Endometrium (tissue), 2 donors: Measurements from ENCODE around the gene SETD5.
"Not testable (repeated sequence)": the region's sequence is repeated elsewhere in the genome, so short reads cannot be mapped to it uniquely, and the experiment has no call there.

ENCODE experiments used
- FAIRE-seq: peaks from 2 replicates; lab custom pipeline; 2012; peaks lifted over from hg19 to GRCh38; lab: Jason Lieb, UNC
- donor health status: control.
- donor health status: control.

Gene SETD5

DNA sequence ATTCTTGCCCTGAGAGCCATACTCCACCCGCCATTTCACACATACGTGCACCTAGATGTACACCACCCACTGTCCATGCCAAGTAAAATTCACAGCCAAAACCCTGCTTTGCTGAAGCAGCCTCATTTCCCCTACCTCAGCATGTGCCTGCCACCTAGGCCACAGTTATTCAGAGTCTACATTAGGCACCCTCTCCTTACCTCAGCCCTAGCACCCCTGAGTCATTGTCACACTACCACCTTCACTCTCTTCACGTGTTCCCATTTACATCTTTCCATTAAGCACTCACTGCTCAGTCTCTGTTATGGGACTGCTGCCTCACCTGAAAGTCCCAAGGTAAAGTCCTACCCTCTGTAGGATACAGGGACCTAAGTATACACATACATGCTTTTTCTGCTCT is 70.0 kb downstream of the SETD5 start:
- FAIRE-seq = no peak

DNA sequence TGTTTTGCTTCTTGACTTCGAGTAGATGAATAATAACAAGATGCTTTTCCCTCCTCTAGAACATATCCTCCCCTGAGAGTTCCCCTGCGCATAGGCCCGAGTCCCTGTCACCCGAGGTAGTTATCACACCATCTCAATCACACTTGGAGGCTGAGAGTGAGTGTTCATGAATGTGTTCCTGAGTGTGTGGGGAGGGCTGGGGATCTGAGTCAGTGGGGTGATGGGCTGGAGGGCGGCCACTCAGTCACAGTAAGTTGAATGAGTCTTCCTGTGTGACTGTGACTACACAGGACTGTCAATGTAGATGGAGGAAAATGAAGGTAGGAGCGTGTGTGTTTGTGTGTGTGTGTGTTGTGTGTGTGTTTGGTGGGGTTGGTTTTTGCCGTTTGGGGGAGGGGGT is 71.0 kb downstream of the SETD5 start:
- FAIRE-seq = no peak

DNA sequence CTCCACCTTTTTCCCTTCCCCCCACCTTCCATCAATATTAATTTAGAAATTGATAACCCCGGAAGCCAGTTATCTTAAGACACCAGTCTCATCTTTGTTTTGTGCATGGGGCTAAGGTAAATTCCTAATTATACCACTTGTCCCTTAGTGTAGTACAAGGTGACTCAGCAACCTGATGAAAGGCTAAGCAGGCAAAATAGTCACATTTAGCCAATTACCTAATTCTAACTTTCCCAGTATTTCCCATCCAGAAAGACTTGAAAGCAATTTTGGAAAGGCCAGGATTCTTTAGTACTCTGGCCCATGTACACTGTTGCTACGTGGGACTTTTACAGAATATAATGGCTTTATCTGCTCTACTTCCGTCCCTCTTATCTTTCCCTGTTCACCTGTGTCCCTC is 72.6 kb downstream of the SETD5 start:
- FAIRE-seq = no peak

DNA sequence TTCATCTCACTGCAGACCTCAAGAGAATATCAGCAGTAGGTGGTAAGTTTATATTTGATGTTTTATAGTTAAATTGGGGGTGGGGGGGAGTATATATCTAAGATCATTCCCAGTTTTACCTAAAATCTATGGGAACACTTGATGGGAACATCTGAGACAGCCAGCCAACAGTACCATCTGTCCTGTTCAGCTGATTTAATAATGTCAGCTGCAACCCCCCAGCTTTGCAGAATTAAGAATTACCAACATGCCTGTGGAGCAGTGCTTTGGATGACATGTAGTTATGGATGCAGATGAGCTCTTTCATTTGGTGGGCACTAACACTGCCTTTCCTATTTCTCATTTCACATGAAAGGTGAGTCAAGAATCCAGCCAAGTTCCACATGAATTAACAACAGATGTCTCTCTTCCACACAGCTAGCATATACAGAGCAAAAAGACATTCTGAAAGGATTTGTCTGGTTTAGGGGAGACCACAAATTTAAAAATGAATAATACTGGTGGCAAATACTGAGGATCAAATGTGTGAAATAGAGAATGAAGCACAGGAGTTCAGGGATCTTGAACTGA is 76.2 kb downstream of the SETD5 start:
- no peak for FAIRE-seq

DNA sequence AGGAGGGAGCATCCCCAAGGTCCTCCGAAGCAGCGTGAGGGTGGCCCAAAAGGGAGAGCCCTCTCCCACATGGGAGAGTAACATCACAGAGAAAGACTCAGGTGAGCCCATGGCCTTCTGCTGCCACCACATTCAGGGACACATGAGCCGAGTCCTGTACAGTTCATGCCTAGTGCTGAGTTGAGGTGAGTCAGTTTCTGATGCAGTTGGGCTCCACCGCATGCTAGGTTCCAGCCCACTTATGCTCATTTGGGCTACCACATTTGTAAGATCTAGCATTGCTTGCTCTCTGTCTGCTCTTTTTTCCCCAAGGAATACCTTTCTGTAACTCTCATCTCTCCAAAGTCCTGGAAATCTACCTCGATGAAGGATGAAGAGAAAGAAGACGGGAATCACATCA is 77.1 kb downstream of the SETD5 start:
- no peak for FAIRE-seq

DNA sequence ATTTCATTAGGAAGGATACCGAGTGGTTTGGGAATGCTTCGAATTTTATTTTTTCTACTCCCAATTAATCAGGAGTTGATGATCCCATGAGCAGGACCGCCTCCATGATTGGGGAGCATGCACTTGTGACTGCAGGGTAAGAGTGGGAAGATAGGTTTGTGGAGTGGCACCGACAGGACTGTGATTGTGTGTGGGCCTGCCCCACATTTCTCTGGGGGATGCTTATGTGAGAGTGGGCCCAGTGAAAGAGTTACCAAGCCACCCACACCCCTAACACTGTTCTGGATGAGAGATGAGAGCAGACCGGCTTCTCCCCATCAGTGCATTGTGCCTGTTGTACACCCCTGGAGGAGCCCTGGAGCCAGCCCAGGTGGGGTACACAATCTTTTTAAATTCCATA is 79.5 kb downstream of the SETD5 start:
- FAIRE-seq = no peak

DNA sequence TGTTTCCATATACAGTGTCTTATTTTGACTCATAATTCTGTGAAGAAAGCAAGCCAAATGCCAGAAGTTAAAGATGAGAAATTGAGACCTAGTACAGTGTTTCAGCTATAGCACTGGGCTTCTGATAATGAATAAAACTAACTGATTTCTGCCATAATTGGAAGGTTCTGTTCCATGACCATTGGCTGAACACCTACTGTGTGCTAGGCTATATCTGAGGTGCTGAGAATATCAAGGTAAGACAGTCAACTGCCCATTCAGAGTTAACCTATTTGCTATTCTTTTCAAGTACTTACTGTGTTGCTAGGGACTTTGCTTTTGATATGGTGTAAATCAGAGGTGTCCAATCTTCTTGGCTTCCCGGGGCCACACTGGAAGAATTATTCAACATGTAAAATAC is 82.8 kb downstream of the SETD5 start:
- no peak for FAIRE-seq

DNA sequence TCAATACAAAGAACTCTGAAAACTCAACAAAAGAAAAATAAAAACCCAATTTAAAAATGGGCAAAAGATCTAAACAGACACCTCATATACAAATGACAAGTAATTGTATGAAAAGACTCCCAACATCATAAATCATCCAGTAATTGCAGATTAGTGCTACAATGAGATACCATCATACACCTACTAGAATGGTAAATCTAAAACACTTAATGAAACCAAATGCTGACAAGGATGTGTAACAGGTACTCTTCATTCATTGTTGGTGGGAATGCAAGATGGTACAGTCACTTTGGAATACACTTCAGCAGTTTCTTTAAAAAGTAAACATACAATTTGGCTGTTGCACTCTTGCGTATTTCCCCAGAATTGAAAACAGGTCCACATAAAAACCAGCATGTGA is 87.8 kb downstream of the SETD5 start:
- FAIRE-seq = no peak

DNA sequence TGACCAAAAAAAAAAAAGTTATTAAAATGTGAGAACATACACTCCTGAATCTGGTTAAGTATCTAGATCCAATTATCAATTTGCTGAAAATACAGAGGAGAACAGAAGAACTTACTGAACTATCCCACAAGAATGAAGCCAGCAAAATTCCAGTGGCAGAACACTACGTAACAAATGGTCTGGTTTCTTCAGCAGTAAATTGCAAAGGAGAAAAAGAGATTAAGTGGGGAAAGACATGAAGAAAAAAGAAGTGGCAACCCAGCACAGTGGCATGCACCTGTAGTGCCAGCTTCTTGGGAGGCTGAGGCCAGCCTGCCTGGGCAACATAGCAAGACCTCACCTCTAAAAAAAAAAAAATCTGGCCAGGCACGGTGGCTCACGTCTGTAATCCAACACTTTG is 94.1 kb downstream of the SETD5 start:
- FAIRE-seq = no peak

DNA sequence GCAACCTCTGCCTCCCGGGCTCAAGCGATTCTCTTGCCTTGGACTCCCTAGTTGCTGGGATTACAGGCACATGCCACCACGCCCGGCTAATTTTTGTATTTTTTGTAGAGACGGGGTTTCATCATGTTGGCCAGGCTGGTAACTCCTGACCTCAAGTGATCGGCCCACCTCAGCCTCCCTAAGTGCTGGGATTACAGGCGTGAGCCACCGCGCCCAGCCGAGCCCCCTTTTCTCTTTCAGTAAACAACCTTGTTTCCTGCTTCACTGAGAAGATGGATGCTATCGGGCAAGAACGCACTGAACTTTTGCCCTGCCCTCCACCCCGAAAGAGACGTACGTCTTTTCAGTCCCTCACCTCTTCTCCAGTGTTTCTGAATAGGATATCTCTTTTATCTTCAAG is 96.6 kb downstream of the SETD5 start:
- not testable (repeated sequence) for FAIRE-seq

DNA sequence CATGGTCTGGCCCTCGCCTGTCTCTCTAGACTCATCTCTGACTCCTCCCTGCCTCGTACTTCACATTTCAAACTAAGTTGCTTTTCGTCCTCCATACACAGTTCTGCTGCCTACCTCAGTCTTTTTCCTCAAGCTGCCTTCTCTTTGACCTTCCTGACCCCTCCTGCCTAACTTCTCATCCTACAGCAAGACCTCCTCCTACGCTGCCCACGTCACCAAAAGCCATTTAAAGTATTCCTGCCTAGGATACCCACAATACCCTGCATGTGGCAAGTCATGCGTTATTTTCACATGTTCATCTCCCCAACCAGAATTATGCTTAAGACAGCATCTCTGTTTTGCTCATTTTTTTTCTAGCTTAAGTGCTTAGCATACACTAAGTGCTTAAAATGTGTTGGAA is 99.5 kb downstream of the SETD5 start:
- FAIRE-seq = no peak

DNA sequence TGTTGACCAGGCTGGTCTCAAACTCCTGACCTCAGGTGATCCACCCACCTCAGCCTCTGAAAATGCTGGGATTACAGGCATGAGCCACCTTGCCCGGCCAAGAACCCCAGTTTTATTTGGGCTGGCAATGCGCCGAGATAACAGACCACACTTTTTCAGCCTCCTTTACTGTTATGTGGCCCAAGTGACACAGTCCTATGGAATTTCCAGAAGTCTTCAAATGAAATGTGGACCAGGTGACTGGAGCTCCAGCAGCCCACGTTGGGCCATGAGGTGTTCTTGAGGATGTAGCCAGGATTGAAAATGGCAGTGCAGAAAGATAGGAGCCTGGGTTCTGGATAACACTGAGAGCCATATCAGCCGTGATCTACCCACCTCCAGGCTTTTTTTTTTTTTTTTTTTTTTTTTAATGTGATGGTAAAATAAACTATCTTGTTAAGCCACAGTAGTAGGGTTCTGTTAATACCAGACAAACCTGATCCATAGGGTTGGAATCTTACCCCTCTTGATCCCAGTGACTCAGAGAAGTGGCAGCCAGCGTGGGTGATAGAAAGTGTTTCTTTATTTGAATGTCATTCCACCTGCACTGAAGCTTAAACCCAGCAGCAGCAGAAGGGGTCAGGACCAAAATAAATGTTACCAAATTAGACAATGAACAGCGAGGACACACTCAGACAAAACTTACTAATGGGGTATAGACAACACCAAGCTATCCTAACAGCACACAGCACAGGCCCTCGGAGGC is 100.6 kb downstream of the SETD5 start:
- FAIRE-seq = no peak

DNA sequence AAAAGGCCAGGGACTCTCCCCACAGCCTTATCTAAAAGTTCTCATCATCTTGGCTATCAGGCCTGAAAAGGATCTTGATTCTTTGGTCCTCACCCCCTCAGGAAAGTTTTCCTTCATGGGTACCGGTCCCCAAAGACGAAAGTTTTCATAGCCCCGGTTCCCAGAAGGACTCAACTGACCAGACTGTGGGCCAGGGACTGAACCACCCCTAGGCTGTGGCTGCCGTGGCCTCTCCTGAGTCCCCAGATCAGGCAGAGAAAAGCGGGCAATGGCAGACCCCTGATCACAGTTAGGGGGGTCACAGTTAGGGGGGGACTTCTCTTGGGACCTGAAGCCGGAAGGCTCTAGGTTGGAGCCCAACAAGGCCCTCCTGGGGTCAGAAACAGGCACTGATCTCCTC is 101.4 kb downstream of the SETD5 start:
- FAIRE-seq = no peak

DNA sequence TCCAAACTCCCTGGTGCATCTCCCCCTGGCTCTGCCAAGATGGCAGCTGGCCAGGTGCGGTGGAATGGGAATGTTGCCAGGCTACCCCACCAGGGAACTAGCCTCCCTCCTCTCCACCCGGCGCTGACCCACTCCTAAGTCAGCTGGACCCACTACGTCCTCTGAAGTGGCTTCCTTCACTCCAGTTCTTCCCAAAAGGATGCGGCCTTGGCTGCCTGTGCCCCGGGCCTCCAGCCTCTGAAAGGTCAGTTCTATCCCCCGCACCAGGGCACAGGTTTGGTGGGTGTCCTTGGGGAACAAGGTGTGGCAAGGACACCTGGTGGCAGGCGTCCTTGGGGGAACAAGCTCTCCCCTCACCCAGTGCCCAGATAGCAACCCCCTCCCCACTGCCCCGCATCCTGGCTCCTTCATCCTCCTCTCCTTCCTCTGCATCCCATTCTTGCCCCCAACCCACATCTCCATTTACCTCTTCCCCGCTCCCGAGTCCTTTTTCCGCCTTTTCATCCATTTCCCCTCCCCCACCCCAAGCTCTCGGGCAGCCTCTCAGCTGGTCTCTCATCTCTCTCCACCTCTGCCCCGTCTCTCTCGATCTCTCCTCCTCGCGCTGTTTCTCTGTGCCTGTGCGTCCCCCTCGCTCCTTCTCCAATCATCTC is 102.2 kb downstream of the SETD5 start:
- no peak for FAIRE-seq

DNA sequence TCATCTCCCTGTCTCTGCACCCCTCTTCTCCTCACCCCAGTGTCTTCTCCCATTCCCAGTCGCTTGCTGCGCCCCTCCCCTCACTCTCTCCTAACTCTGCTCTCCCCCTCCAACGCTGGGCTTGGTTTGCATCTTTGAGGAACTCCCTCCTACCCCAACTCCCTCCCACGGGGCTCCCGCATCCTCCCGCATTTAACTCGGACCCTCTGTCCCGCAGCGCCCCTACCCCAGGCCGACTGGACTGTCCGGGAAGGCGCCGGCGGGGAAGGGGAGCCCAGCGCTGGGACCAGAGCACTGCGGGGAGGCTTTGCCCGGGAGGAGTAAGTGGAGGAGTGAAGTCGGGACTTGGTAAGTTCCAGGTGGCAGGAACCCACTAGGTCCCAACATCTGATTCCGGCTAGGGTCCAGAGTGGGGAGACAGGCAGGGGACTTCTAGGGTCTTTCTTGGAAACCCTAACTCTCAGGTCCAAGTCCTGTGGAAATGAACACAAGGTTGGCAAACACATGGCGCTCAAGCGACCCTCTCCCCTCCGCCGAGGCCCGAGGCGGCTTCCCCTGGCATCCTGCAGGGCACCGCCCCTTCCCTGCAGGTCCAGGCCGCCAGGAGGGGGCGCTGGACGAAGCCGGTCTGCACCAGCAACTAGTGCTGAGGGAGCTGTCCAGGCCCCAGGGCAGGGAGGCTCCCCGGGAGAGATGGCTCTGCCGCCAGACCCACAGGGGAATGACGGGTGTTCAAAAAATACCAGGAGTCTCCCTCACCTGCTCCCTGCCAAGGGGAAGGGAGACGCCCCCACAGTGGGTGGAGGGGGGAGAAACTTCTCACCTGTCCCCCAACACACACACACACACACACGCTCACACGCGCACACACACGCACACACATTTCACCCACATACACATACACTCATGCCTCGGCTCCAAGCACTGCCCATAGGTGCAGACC is 103.0 kb downstream of the SETD5 start:
- no peak for FAIRE-seq

DNA sequence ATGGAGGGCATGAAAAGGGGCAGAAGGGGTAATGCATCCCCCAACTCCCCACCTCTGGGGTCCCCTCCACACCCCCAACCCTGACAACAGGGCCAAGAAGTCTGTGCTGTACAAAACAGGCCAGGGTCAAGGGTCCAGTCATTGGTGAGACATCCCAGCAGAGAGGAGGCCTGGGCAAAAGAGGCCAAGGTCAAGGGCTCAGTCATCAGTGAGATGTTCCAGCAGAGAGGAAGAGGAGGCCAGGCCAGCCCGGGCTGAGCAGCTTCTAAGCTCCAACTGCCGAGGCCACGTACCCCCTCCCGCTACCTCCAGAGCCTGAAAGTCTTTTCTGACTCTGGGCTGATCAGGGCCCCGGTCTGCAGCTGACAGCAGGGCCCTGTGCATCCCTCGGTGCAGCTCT is 103.8 kb downstream of the SETD5 start:
- FAIRE-seq = no peak

DNA sequence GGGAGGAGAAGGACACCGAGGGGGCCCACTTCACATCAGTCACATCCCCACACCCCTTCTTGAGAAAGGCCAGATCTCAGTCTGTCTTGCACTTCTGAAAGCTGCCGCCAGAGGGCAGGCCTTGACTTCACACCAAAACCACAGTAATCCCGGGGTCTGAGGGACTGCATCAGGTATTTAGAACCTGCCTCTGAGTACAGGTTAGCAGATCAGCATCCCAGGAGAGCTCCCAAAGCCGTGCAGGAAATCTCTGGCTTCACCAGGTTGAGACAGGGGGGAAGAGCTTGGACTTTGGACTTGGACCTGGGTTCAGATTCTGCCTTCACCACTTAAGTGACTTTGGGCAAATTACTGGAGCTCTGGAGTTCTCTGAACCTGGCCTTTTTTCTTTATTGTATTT is 105.9 kb downstream of the SETD5 start:
- FAIRE-seq = no peak

DNA sequence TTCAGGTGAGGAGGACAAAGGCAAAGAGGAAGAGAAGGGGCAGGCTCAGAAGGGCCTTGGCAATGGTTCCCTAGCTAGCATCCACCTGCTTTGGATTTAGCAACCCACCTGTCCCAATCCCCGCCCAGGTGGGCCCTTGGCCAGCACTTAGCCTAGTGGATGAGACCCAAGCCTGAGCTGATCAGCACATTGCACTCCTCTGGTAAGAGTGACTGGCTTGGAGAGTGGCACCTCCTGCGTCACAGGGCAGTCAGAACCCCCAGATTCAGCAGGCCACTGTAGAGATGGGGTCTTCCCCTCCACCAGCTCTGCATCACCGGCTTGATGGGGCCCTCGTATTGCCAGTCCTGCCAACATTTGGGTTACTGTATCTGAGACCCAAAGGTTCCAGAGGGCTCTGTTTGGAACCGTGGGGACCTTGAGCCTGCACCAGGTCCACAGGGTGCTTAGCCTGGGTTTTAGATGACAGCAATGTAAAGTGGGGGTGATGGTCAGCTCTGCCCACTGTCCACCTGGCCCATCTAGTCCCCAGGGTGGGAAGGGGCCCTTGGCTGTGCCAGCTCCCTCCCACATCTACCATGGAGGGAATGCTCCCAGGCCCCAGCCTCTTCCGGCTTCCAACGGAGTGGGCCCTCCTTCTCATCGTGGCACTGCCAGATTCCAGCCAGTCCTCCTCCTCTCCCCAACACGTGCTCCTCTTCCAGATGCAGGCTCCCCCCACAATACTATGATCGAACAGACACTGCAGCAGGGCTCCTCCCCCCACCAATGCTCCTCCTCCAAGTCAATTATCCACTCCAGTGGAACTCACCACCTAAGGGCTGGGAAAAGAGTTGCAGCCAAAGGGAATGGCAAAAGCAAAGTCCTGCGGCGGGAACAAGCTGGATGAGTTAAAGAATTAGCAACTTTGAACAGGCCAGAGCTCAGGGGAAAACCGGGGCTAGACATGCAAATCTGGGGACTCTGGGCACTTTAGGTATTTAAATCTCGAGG is 110.5 kb downstream of the SETD5 start:
- no peak for FAIRE-seq

DNA sequence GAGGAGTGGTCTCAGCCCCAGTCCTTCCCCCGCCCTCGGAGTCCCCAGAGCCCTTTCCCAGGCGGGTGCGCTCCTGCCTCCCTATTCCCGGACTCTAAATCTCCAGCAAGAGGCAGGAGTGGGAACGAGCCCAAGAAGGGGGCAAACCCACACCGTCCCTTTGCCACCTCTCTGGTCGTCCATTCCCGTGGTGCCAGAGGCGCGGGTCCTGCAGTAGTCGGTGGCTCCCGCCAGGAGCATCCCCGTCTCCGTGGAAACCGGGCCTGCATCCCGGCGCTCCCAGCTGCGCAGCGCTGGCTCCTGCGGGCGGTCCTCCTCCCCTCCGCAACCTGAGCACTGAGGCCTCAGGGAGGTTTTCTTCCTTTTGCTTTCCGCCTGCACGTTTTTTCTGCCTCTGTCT is 111.4 kb downstream of the SETD5 start:
- no peak for FAIRE-seq

DNA sequence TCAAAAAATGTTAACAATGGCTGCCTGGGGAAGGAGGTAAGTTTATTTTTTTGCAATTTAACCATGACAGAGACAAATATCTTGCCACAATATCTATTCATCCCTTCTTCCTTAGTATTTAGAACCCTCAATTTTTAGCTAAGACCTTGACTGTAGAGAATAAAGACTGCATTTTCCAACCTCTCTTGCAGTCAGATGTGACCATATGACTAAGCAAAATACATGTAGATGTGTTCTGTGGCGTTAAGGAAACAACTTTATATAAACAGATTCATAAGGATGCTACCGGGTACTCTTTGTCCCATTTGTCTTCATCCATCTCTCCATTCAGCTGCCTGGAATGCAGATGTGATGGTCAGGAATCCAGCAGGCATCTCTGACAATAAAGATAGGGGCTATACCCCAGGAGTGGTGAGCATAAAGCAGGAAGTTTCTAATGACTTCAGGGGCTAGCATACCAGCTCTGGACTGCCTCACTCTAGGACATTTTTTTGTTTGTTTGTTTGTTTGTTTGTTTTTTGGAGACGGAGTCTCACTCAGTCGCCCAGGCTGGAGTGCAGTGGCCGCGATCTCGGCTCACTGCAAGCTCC is 115.1 kb downstream of the SETD5 start:
- no peak for FAIRE-seq

DNA sequence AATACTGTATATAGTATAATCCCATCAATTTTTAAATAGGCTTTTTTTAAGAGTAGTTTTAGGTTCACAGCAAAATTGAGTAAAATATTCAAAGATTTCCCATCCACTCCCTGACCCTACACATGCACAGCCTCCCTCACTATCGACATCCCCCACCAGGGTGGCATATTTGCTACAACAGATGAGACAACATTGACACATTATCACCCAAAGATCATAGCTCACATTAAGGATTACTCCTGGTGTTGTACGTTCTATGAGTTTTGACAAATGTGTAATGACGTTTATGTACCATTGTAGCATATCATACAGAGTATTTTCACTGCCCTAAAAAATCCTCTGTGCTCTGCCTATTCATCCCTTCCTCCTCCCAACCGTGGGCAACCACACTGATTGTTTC is 116.9 kb downstream of the SETD5 start:
- no peak for FAIRE-seq
